H9 (cell line): ENCODE results near the gene DPM2. TPM values are rescaled to one million over a fixed set of nuclear protein-coding genes. Genes with fewer than 3 reads are reported as not detected.

ENCODE experiments used
- DNase-seq: peaks from one replicate; pipeline ENCODE4 v3.0.0-alpha.2; 2017
- H2AFZ ChIP-seq: one replicate; pipeline ENCODE4 v1.6.1; 2013; ENCODE audit warnings: mild to moderate bottlenecking, low read length, control low read depth, moderate library complexity
- H2AK5ac ChIP-seq: 2 replicates; pipeline ENCODE4 v1.6.1; 2013; ENCODE audit warnings: low read length, control low read depth, mixed read lengths; ENCODE audit not compliant: insufficient read length
- H2BK120ac ChIP-seq: one replicate; pipeline ENCODE4 v1.6.1; 2013; ENCODE audit warnings: low read depth, mild to moderate bottlenecking, low read length, control low read depth, inconsistent platforms; ENCODE audit not compliant: poor library complexity, severe bottlenecking
- H2BK12ac ChIP-seq: 2 replicates; pipeline ENCODE4 v1.6.1; 2013; ENCODE audit warnings: low read length, control low read depth, mixed read lengths, low read depth; ENCODE audit not compliant: insufficient read length
- H2BK15ac ChIP-seq: 2 replicates; pipeline ENCODE4 v1.6.1; 2013; ENCODE audit warnings: low read depth, low read length, control low read depth
- H2BK20ac ChIP-seq: one replicate; pipeline ENCODE4 v1.6.1; 2013; ENCODE audit warnings: low read depth, mild to moderate bottlenecking, low read length, control low read depth, inconsistent platforms; ENCODE audit not compliant: poor library complexity, severe bottlenecking
- H2BK5ac ChIP-seq: 2 replicates; pipeline ENCODE4 v1.6.1; 2013; ENCODE audit warnings: low read length, control low read depth, mixed read lengths; ENCODE audit not compliant: insufficient read length
- H3K14ac ChIP-seq: 2 replicates; pipeline ENCODE4 v1.6.1; 2013; ENCODE audit warnings: low read length, control low read depth; ENCODE audit not compliant: insufficient read depth
- H3K18ac ChIP-seq: 2 replicates; pipeline ENCODE4 v1.6.1; 2013; ENCODE audit warnings: low read depth, mild to moderate bottlenecking, mixed read lengths, low read length, control low read depth; ENCODE audit not compliant: insufficient read length
- H3K23ac ChIP-seq: 2 replicates; pipeline ENCODE4 v1.6.1; 2013; ENCODE audit warnings: low read length, control low read depth, mixed read lengths, low read depth; ENCODE audit not compliant: insufficient read length
- H3K23me2 ChIP-seq: 2 replicates; pipeline ENCODE4 v1.6.1; 2013; ENCODE audit warnings: low read depth, mild to moderate bottlenecking, mixed read lengths, low read length, control low read depth; ENCODE audit not compliant: insufficient read length, poor library complexity, severe bottlenecking
- H3K27ac ChIP-seq: 2 replicates; pipeline ENCODE4 v1.5.1; 2013; ENCODE audit warnings: low read length, control low read depth, mixed read lengths, low read depth; ENCODE audit not compliant: insufficient read length
- H3K27me3 ChIP-seq: 2 replicates; pipeline ENCODE4 v1.6.1; 2013; ENCODE audit warnings: low read length, control low read depth, inconsistent platforms; ENCODE audit not compliant: insufficient read depth
- H3K4ac ChIP-seq: 2 replicates; pipeline ENCODE4 v1.6.1; 2013; ENCODE audit warnings: low read depth, mild to moderate bottlenecking, control low read depth, inconsistent platforms, low read length, moderate library complexity
- H3K4me1 ChIP-seq: 2 replicates; pipeline ENCODE4 v1.6.1; 2013; ENCODE audit warnings: low read length, control low read depth, inconsistent platforms; ENCODE audit not compliant: insufficient read depth
- H3K4me2 ChIP-seq: 2 replicates; pipeline ENCODE4 v1.6.1; 2013; ENCODE audit warnings: low read length, control low read depth, mixed read lengths; ENCODE audit not compliant: insufficient read length, insufficient read depth
- H3K56ac ChIP-seq: 2 replicates; pipeline ENCODE4 v1.6.1; 2013; ENCODE audit warnings: low read depth, mild to moderate bottlenecking, mixed read lengths, low read length, control low read depth; ENCODE audit not compliant: insufficient read length
- H3K79me1 ChIP-seq: 2 replicates; pipeline ENCODE4 v1.6.1; 2013; ENCODE audit warnings: low read depth, mild to moderate bottlenecking, moderate library complexity, low read length, control low read depth, inconsistent platforms; ENCODE audit not compliant: insufficient read depth, poor library complexity, severe bottlenecking
- H3K79me2 ChIP-seq: 2 replicates; pipeline ENCODE4 v1.6.1; 2013; ENCODE audit warnings: low read length, control low read depth, inconsistent platforms; ENCODE audit not compliant: insufficient read depth
- H3K9ac ChIP-seq: 2 replicates; pipeline ENCODE4 v1.6.1; 2013; ENCODE audit warnings: low read length, control low read depth, mixed read lengths; ENCODE audit not compliant: insufficient read length; ENCODE audit errors: extremely low read depth
- H3K9me3 ChIP-seq: one replicate; pipeline ENCODE4 v1.6.1; 2013; ENCODE audit warnings: low read depth, low read length, inconsistent platforms; ENCODE audit not compliant: control insufficient read depth
- H3T11ph ChIP-seq: one replicate; pipeline ENCODE4 v1.6.1; 2013; ENCODE audit warnings: mild to moderate bottlenecking, low read length, control low read depth, inconsistent platforms
- H4K20me1 ChIP-seq: one replicate; pipeline ENCODE4 v1.6.1; 2013; ENCODE audit not compliant: control insufficient read depth, insufficient read length, insufficient read depth
- H4K5ac ChIP-seq: 2 replicates; pipeline ENCODE4 v1.6.1; 2013; ENCODE audit warnings: low read depth, mild to moderate bottlenecking, mixed read lengths, low read length, control low read depth; ENCODE audit not compliant: insufficient read length
- H4K8ac ChIP-seq: replicated peaks from 2 replicates; pipeline ENCODE4 v1.6.1; 2013; ENCODE audit warnings: low read length, control low read depth, mixed read lengths, low read depth; ENCODE audit not compliant: insufficient read length
- H4K91ac ChIP-seq: 2 replicates; pipeline ENCODE4 v1.6.1; 2013; ENCODE audit warnings: low read depth, mild to moderate bottlenecking, moderate library complexity, mixed read lengths, low read length, control low read depth; ENCODE audit not compliant: insufficient read length
- H3K27ac Mint-ChIP-seq, 3 experiments: 2 replicates in 2 of 3; 3 replicates in 1 of 3; pipeline ENCODE4 v1.8.0; 2020 to 2021; ENCODE audit warnings: mixed read lengths in 3 of 3, mild to moderate bottlenecking in 1 of 3, moderate library complexity in 1 of 3
- H3K27me3 Mint-ChIP-seq: 2 replicates; pipeline ENCODE4 v1.8.0; 2021; ENCODE audit warnings: low read depth, mild to moderate bottlenecking, moderate library complexity, mixed read lengths
- H3K36me3 Mint-ChIP-seq, 3 experiments: 2 replicates in 2 of 3; 3 replicates in 1 of 3; pipeline ENCODE4 v1.8.0; 2020 to 2021; ENCODE audit warnings: low read depth in 3 of 3, mixed read lengths in 3 of 3; ENCODE audit not compliant: insufficient read depth in 1 of 3
- H3K4me1 Mint-ChIP-seq, 2 experiments: 2 replicates each; pipeline ENCODE4 v1.8.0; 2020; ENCODE audit warnings: mixed read lengths in 2 of 2
- H3K4me3 Mint-ChIP-seq, 2 experiments: 2 replicates in 1 of 2; 3 replicates in 1 of 2; pipeline ENCODE4 v1.8.0; 2020 to 2021; ENCODE audit warnings: mild to moderate bottlenecking in 2 of 2, mixed read lengths in 2 of 2, moderate library complexity in 1 of 2
- H3K9me3 Mint-ChIP-seq, 2 experiments: 2 replicates in 1 of 2; 3 replicates in 1 of 2; pipeline ENCODE4 v1.8.0; 2020; ENCODE audit warnings: mild to moderate bottlenecking in 2 of 2, mixed read lengths in 2 of 2, moderate library complexity in 1 of 2
- CTCF ChIP-seq: fragments of 200-600 bp; sonication (generic); conservative IDR thresholded peaks from 3 replicates; pipeline ENCODE4 v1.8.0; 2021; ENCODE audit warnings: antibody characterized with exemption, mild to moderate bottlenecking
- WGBS: extraction: QIAGEN DNeasy Blood & Tissue Kit; methylation state at CpG from one replicate; pipeline ENCODE4 v1.1.7; 2013; ENCODE audit warnings: missing lambda C conversion rate, low lambda C conversion rate, mixed read lengths; ENCODE audit not compliant: insufficient read length; ENCODE audit errors: extremely low coverage; 5-methylcytosine and 5-hydroxymethylcytosine counted together
- total RNA-seq: library from RNA; stranded (reverse); gene quantifications from 2 replicates; pipeline ENCODE4 v1.2.1, GENCODE V29; 2021

DPM2 gene
- total RNA-seq, 1 experiment from 2014 or later, result 46.1 TPM

DNA sequence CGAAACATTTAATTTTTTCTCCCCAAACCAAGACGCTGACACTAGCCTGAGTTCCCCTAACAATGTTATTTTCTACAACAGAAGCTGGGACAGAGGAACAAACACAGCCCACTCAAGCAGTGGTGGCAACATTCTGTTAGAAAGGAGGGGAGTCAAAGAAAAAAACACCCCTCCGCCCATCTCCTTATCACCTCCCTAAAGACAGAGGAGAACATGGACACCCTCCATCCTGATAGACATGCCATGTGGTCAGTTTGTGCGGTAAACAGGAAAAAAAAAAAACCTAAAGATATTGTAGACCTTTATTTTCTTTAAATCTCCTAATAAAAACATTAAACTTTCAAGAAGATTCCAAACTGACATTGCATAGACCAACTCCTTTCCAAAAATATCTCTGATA is 2.9 kb upstream of the DPM2 start:
- H2BK20ac ChIP-seq, result no peak overlapping the region
- Mint-ChIP-seq H3K4me1 (peaks cover 29 to 54% of the 10 kb centered on the region in 2 experiments), H3K9me3 (no peaks in the 10 kb centered on the region), H3K4me3 (no peak overlapping the region), H3K27ac (no peak overlapping the region), H3K27me3 (peaks cover 2% of the 10 kb centered on the region), H3K36me3 (peaks cover 7 to 45% (median 36%) of the 10 kb centered on the region in 3 experiments; a peak in 6 of 7 replicates)
- no peak overlapping the region for H3K18ac ChIP-seq
- H3K27me3 ChIP-seq, result no peaks in the 10 kb centered on the region
- no peak overlapping the region for H3K9ac ChIP-seq
- H3K79me1 ChIP-seq, result peaks cover 10% of the 10 kb centered on the region
- no peaks in the 10 kb centered on the region for H4K20me1 ChIP-seq
- no CpG with 5 or more reads among the region's 4 CpGs for WGBS
- H3K4me1 ChIP-seq, result no peaks in the 10 kb centered on the region
- no peak overlapping the region for H4K91ac ChIP-seq
- no peak overlapping the region for H2BK12ac ChIP-seq
- no peaks in the 10 kb centered on the region for H3K79me2 ChIP-seq
- no peak overlapping the region for H4K8ac ChIP-seq
- H2BK5ac ChIP-seq, result no peak overlapping the region
- H3K14ac ChIP-seq, result no peak overlapping the region
- no peak overlapping the region for H2AFZ ChIP-seq
- no peak for DNase-seq
- H3K23ac ChIP-seq, result no peak overlapping the region
- H2AK5ac ChIP-seq, result no peak overlapping the region
- H3T11ph ChIP-seq, result no peak overlapping the region
- no peak overlapping the region for H3K4me2 ChIP-seq
- H3K4ac ChIP-seq, result no peak overlapping the region
- H3K9me3 ChIP-seq, result no peaks in the 10 kb centered on the region
- H2BK120ac ChIP-seq, result no peak overlapping the region
- no peak overlapping the region for H3K27ac ChIP-seq
- H3K23me2 ChIP-seq, result peaks cover 6% of the 10 kb centered on the region
- no peak overlapping the region for H2BK15ac ChIP-seq
- TF ChIP-seq CTCF, result no peak
- H3K56ac ChIP-seq, result no peak overlapping the region
- H4K5ac ChIP-seq, result no peak overlapping the region
